Measurements from ENCODE around the gene CAPN14.

The CAPN14 gene

GRCh38 chr2:31241625-31242270 is 24.4 kb upstream of the CAPN14 start:
- no peak for DNase-seq (ENCODE audit: low read depth in 2 of 2)

- DNase-seq (ENCODE audit: low read depth in 2 of 2) = no peak
Measured at GRCh38 chr2:31240381-31241365, 23.4 kb upstream of the CAPN14 start.

- DNase-seq (ENCODE audit: low read depth in 2 of 2) = no peak
Measured at GRCh38 chr2:31239593-31240177, 22.4 kb upstream of the CAPN14 start.

- no peak for DNase-seq (ENCODE audit: low read depth in 2 of 2)
Measured at GRCh38 chr2:31238906-31239592, 21.7 kb upstream of the CAPN14 start.

GRCh38 chr2:31238126-31238905 is 21.0 kb upstream of the CAPN14 start:
- DNase-seq (ENCODE audit: low read depth in 2 of 2) = no peak

GRCh38 chr2:31237348-31238017 is 20.2 kb upstream of the CAPN14 start:
- DNase-seq (ENCODE audit: low read depth in 2 of 2) = no peak

- DNase-seq (ENCODE audit: low read depth in 2 of 2) = no peak
Measured at GRCh38 chr2:31236433-31237205, 19.3 kb upstream of the CAPN14 start.

- no peak for DNase-seq (ENCODE audit: low read depth in 2 of 2)
Measured at GRCh38 chr2:31235504-31235902, 18.2 kb upstream of the CAPN14 start.

GRCh38 chr2:31234683-31235503 is 17.6 kb upstream of the CAPN14 start:
- no peak for DNase-seq (ENCODE audit: low read depth in 2 of 2)

GRCh38 chr2:31233741-31234682 is 16.7 kb upstream of the CAPN14 start, which contains the start of gene EHD3:
TSS of gene EHD3 (plus strand) at chr2:31234152. CDS start at chr2:31234622, 470 bp downstream.
- DNase-seq (ENCODE audit: low read depth in 2 of 2) = peak; percentile 35 to 55

GRCh38 chr2:31233231-31233630 is 15.9 kb upstream of the CAPN14 start:
- no peak for DNase-seq (ENCODE audit: low read depth in 2 of 2)

GRCh38 chr2:31232586-31232985 is 15.3 kb upstream of the CAPN14 start:
- DNase-seq (ENCODE audit: low read depth in 2 of 2) = no peak

GRCh38 chr2:31231571-31232302 is 14.4 kb upstream of the CAPN14 start:
- no peak for DNase-seq (ENCODE audit: low read depth in 2 of 2)

- no peak for DNase-seq (ENCODE audit: low read depth in 2 of 2)
Measured at GRCh38 chr2:31230751-31231150, 13.4 kb upstream of the CAPN14 start.

GRCh38 chr2:31228717-31229116 is 11.4 kb upstream of the CAPN14 start:
- DNase-seq (ENCODE audit: low read depth in 2 of 2) = no peak

- DNase-seq (ENCODE audit: low read depth in 2 of 2) = no peak
Measured at GRCh38 chr2:31227711-31228125, 10.4 kb upstream of the CAPN14 start.

GRCh38 chr2:31227110-31227509 is 9.8 kb upstream of the CAPN14 start:
- DNase-seq (ENCODE audit: low read depth in 2 of 2) = no peak

Measured in stimulated activated CD8-positive, alpha-beta memory T cell treated with anti-CD3 and anti-CD28 coated beads, Interleukin-2, amount 100 ng/mL, for 1 hour (primary cell).